Caki2 (cell line): ENCODE measurements around the gene MPDZ. TPM values are rescaled to one million over a fixed set of nuclear protein-coding genes. Genes with fewer than 3 reads are reported as not detected.

Experiments used
- DNase-seq: peaks from one replicate; pipeline ENCODE4 v3.0.0-alpha.2; 2015; ENCODE audit warnings: low read depth
- in situ Hi-C: cut with HindIII; loops from 2 replicates; pipeline ENCODE4 v1.10.0; 2016; ENCODE audit warnings: low sequenced_read_pairs, low pct_unique_long_range_greater_than_20kb, mixed read lengths
- total RNA-seq: library from RNA; depleted of rRNA; stranded (reverse); fragments of >200 nt; shearing (Covaris generic); gene quantifications from 2 replicates; pipeline ENCODE4 v1.2.3, GENCODE V29; 2014; ENCODE audit warnings: low replicate concordance

Gene MPDZ
- total RNA-seq, 1 experiment from 2014 or later, result 2.6 TPM

DNA sequence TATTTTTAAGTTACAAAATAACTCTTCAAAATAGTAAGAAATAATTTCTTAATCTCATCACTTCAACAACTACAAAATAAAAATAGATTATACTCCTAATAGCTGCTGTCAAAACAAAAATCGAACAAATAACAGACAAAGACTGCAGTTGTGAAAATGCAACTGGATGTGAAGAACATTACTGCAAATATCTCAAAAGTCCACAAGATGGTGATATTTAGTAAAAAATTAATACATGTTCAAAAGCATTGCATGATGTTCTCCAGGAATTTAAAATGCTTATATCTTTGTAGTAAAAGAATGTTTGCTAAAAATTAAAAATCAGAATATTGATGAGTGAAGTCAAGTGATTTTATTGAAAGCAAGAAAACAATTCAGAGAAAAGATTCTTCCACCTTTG lies 66.2 kb downstream of the MPDZ start:
- in situ Hi-C loops, result no loop called here
- peak; percentile 4 for DNase-seq

GRCh38 chr9:13210306-13210705 lies 69.2 kb downstream of the MPDZ start:
- in situ Hi-C loops, result no loop called here
- DNase-seq, result no peak

DNA sequence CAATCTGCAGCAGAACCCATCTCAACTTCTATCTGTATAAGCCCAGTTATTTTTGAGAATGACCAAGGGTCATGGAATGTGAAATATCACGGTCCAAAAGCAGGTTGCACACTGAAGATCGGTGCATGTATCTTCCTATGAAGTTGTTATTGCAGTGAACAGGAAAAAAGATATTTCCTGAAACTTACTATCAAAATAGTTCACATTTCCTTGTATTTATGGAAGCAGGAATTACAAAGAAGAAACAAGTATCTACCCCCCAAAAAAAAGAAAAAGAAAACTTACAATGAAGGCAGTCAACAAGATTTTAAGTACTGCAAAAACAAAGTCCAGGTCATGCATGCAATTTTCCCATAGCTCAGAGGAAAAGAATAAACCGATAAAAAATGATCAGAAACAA lies 70.0 kb downstream of the MPDZ start:
- no peak for DNase-seq
- in situ Hi-C loops, result no loop called here

GRCh38 chr9:13205824-13206223 lies 73.7 kb downstream of the MPDZ start:
- in situ Hi-C loops, result no loop called here
- no peak for DNase-seq

DNA sequence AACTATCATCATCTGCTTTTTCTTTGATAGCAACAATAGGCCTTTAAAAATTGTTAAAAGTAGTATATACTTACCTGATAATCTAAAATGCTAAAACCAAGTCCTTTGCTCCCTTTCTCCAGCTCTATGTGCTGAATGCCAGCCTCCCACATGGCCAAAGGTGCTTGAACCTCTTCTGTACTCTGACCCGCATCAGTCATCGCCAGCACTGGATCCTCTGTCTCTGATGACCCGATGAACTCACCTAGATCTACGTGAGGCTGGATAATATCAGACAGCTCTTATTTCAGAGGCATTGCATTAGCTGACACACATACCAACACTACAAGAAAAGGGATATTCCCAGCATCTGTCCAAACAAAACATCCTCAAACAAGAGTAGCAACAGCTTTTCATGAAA lies 89.5 kb downstream of the MPDZ start:
- in situ Hi-C loops, result no loop called here

GRCh38 chr9:13189362-13189761 lies 90.1 kb downstream of the MPDZ start:
- DNase-seq, result no peak
- in situ Hi-C loops, result no loop called here

More for the DNA sequence above, 89.5 kb downstream of the MPDZ start:
- DNase-seq, result no peak

- in situ Hi-C loops, result no loop called here
- DNase-seq, result no peak
These were observed 92.7 kb downstream of the MPDZ start for GRCh38 chr9:13186774-13187173.

DNA sequence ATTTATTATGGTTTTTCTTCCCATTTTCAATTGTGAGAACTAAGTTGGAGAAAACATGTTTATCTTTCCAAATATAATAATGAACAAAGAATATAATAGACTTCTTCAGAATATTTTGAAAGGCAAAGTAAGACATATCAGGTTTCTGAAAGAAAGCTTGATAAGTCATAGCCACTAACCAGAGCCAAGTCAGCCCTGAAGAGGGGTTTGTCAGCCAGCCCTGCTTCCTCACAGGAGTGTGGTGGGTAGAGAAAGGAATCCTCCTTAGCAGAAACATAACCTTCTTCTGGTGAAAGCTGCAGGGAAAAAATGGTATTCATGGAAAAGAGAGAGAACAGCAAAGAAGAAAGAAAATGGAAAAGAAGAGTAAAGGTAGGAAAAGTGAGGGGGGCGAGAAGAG lies 93.4 kb downstream of the MPDZ start:
- no peak for DNase-seq
- in situ Hi-C loops, result no loop called here

DNA sequence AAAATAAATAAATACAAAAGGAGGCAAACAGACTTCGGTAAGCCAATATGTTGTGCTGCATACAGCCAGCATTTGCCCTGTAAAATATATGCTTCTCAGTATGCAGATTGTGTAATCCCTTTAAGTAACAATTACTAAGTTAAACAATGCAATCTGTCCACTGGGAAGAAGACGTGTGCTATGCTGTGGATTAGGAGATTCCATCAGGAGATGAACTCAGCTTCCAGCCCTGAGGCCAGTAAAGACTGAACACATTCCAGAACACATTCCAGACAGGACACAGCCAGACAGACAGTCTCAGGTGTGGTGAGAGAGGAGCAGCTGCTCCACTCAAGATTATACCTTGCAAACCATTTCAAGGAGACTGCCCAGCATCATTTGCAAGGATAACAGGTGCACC lies 97.8 kb downstream of the MPDZ start:
- in situ Hi-C loops, result no loop called here
- no peak for DNase-seq

- in situ Hi-C loops, result no loop called here
- DNase-seq, result no peak
These were observed 100.2 kb downstream of the MPDZ start for GRCh38 chr9:13179257-13179656.

GRCh38 chr9:13175732-13176131 lies 103.8 kb downstream of the MPDZ start:
- in situ Hi-C loops, result no loop called here
- no peak for DNase-seq

DNA sequence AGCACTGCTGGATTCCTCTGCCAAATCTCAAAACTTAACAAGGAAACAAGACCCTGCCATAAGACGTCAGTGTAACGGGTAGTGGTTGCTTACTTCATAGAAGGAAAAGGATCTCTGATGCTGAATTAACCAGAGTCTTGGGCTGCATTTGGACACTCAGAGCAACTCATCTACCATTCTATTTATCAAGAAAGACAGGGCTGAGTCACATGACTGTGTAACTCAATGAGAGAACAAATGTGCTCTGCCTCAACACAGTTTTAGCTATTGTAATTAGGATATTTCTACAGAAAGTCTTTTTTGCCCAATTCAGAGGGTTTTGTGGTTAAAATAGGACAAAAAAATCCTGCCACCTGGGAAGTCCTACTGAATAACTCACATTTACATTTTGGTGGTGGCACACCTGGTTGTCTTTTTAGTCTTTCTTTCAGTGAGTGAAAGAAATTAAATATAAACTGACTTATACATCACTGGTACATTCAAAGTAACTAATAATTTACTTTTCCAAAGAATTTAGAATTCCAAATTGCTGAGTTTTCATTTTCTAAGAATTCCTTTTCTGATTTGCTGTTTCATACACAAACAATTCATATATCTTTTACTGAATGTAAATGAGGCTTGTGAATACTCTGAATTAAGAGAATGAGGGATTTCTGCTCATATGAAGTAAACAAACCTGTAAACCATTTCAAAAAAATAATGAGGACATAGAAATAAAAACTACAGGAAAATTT lies 104.4 kb downstream of the MPDZ start:
- in situ Hi-C loops, result no loop called here
- no peak for DNase-seq

- in situ Hi-C loops, result no loop called here
- DNase-seq, result no peak
These were observed 105.9 kb downstream of the MPDZ start for GRCh38 chr9:13173553-13173952.

- in situ Hi-C loops, result no loop called here
- DNase-seq, result no peak
These were observed 108.2 kb downstream of the MPDZ start for GRCh38 chr9:13171261-13171660.

DNA sequence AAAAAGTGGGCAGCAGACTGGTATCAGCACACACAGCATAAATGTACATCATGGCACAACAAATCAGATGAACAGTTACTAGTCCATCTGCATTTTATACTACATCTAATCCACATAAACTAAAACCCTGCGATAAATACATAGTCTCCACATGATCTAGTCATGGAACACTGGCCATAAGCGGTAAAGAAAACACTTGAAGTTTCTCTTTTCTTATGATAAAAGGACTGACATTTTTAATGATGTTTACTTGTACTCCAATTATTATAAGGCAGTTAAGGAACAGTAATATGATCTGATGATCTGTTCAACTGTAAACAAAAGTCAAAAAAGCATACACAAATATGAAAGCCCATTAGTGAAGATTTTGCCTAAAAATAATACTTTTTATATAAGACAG lies 112.5 kb downstream of the MPDZ start:
- in situ Hi-C loops, result no loop called here
- no peak for DNase-seq

GRCh38 chr9:13165956-13166355 lies 113.5 kb downstream of the MPDZ start:
- in situ Hi-C loops, result no loop called here
- no peak for DNase-seq

GRCh38 chr9:13165236-13165945 lies 114.1 kb downstream of the MPDZ start:
- DNase-seq, result no peak
- in situ Hi-C loops, result no loop called here

DNA sequence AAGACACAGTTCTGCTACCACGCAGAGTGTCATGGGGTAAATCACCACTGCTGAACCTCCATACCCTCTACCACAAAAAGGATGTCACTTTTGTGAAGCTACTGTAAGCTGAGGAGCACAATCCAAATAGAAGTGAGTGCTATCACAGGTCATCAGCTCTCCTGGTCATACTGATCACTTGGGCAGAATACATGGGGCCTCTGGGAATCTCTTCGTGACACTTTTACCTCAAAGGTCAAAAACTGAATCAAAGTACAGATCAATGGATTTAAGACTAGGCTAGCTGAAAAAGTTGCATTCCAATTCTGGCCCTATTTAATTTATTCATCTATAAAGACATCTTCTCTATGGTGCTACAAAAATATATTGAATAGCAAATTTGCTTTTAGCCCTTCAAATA lies 115.5 kb downstream of the MPDZ start:
- no peak for DNase-seq
- in situ Hi-C loops, result no loop called here

DNA sequence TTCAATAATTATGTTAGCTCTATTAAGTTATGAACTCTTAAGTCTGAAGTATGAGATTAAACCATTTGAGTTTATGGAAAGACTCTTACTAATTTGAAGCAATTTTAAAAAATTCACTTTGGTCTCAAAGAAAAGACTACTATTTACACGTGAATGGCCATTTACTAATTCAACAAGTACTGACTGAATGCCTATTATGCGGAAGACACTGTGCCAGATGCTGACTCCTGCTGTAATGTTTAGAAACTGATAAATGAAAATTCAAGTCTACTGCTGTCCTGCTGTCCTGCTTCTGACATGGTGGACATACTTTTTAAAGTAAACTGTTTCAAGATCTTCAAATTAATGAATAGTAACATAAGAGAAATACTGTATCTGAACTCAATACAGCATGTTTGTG lies 116.2 kb downstream of the MPDZ start:
- in situ Hi-C loops, result no loop called here
- no peak for DNase-seq

DNA sequence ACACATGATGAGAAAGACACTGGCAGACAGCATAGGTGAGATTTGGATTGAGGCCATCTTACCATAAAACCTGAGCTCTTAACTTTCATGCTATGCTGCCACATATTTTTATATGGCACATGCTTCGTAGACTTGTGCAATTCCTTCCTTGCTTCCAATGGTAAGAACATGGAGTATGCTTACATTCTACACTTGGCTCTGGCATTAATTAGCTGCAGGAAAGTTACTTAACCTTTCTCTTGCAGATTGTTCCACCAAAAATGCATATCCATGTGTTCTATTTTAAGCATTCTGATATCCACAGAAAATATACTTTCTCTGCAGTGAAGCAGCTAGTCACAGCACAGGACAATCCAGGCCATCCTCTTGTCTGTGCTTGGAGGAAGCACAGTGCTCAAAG lies 119.4 kb downstream of the MPDZ start:
- no peak for DNase-seq
- in situ Hi-C loops, result no loop called here
